GM21528 (cell line): Measurements from ENCODE around the gene PLEKHG2.

ENCODE experiments used
- ATAC-seq: cut with Tn5 transposase; IDR thresholded peaks from one replicate; pipeline ENCODE4 v1.9.1; 2021; ENCODE audit warnings: mild to moderate bottlenecking, moderate library complexity; ENCODE audit not compliant: unreplicated experiment, low FRiP score

PLEKHG2 gene

DNA sequence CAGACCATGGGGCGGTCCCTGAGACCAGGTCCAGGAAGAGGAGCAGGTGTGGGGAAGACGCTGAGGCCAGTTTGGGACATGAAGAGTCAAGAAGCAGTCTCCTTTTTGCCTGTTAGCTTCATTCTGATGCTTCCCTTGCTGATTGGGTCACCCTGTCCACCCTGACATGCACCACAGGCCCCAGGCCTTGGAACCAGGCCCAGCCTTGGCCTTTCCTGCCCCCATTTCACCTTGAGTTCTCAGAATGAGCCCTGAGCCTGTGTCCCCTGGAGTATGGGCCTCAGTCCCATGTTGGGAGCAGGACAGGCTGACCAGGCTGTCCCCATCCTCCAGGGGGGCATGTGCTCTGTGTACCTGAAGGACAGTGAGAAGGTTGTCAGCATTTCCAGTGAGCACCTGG lies 63.3 kb downstream of the PLEKHG2 start:
- no peak for ATAC-seq
